HL-60 (cell line): ENCODE data around the gene TEX38.

ENCODE experiments used
- CTCF ChIP-seq: IDR thresholded peaks from one replicate; pipeline ENCODE4 v1.5.1; 2011; ENCODE audit warnings: low read length, control low read depth, inconsistent platforms; ENCODE audit not compliant: insufficient read depth
- GABPA ChIP-seq: IDR thresholded peaks from 2 replicates; pipeline ENCODE4 v1.6.1; 2012; ENCODE audit warnings: low read depth
- POLR2AphosphoS5 ChIP-seq: IDR thresholded peaks from 2 replicates; pipeline ENCODE4 v1.6.1; 2012; ENCODE audit warnings: low read depth
- REST ChIP-seq: IDR thresholded peaks from 2 replicates; pipeline ENCODE4 v1.6.1; 2012; ENCODE audit warnings: low read depth; ENCODE audit not compliant: insufficient replicate concordance
- SPI1 ChIP-seq: IDR thresholded peaks from 2 replicates; pipeline ENCODE4 v1.6.1; 2012; ENCODE audit warnings: low read depth, mild to moderate bottlenecking, borderline replicate concordance

GRCh38 chr1:46679789-46680573 is 8.3 kb downstream of the TEX38 start:
- no peak for TF ChIP-seq CTCF
- no peak for TF ChIP-seq POLR2AphosphoS5
- TF ChIP-seq GABPA, result no peak
- no peak for TF ChIP-seq SPI1
- no peak for TF ChIP-seq REST
